ENCODE measurements around the gene CYB5A. TPM values are rescaled to one million over a fixed set of nuclear protein-coding genes. Genes with fewer than 3 reads are reported as not detected.

Gene CYB5A
- total RNA-seq, 4 donors from 2014 or later = 21.4 to 29.4 (median 23.4) TPM

DNA sequence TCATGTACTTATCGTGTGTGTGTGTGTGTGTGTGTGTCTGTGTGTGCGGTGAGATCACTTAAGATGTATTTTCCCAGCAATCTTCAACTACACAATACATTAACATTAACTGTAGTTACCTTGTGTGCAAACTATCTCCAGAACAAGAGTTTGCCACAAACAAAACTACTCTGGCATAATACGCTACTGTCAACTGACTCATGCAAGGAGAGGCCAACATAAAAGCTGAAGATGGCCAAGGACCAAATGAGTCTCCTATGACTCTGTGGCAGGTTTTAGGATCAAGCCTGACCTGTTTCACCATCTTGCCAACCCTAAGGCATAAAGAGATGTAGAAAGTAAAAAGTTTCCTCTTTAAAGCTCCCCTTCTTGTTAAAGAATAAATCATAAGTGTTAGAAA lies 20.1 kb downstream of the CYB5A start:
- in situ Hi-C loops (cut with MboI; ENCODE audit: low sequenced_read_pairs in 4 of 4) = no loop called here
- Histone ChIP-seq H3K27ac (no peak overlapping the region), H3K4me1 (peaks cover 0 to 3% of the 10 kb centered on the region in 2 donors), H3K36me3 (no peaks in the 10 kb centered on the region), H3K9me3 (no peaks in the 10 kb centered on the region), H3K4me3 (no peak overlapping the region), H3K27me3 (no peaks in the 10 kb centered on the region)
- TF ChIP-seq POLR2A (IDR thresholded peaks at IDR 0.05) = no peak
- TF ChIP-seq, protein P1, sequence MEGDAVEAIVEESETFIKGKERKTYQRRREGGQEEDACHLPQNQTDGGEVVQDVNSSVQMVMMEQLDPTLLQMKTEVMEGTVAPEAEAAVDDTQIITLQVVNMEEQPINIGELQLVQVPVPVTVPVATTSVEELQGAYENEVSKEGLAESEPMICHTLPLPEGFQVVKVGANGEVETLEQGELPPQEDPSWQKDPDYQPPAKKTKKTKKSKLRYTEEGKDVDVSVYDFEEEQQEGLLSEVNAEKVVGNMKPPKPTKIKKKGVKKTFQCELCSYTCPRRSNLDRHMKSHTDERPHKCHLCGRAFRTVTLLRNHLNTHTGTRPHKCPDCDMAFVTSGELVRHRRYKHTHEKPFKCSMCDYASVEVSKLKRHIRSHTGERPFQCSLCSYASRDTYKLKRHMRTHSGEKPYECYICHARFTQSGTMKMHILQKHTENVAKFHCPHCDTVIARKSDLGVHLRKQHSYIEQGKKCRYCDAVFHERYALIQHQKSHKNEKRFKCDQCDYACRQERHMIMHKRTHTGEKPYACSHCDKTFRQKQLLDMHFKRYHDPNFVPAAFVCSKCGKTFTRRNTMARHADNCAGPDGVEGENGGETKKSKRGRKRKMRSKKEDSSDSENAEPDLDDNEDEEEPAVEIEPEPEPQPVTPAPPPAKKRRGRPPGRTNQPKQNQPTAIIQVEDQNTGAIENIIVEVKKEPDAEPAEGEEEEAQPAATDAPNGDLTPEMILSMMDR (IDR thresholded peaks at IDR 0.05 in 4 of 5, conservative IDR thresholded peaks at IDR 0.05 in 1 of 5) = no peak
- intact Hi-C loops (cut with DNase I; ENCODE audit: low total_unique reads) = no loop called here
- DNase-seq (no peak), ATAC-seq (peak; percentile 62 to 75)

DNA sequence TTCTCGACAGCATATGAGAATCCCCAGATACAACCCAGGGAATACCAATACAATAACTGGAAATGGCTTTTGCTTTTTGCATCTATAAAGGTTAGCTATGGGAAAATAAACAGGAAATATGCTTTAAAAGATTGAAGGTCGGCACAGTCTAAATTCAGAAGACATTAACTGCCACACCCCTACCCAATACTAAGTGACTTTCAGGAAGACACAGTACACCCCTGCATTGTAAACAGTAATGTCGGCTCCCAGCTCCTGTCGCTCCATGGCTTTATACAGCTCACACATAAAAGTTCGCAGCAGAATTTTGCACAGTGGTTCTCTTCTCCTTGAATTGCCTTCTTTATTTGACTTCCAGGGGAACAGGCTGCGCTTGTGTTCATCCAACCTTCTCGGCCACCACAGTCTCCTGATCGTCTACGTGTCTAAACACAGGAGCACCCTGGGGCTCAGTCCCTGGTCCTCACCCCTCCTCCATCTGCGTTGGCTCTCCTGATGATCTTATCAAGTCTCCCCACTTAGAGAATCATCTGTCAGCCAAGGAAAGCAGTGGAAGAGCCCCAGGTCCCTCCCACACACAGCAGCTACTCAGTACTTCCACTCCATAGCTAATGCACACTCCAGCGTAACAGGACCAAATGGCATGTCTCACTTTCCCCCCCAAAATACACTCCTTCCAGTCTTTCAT lies 22.7 kb downstream of the CYB5A start:
- Histone ChIP-seq H3K4me1 (peaks cover 0 to 3% of the 10 kb centered on the region in 2 donors), H3K36me3 (no peaks in the 10 kb centered on the region), H3K4me3 (no peak overlapping the region), H3K27me3 (no peaks in the 10 kb centered on the region), H3K27ac (no peak overlapping the region), H3K9me3 (no peaks in the 10 kb centered on the region)
- in situ Hi-C loops (cut with MboI; ENCODE audit: low sequenced_read_pairs in 4 of 4) = no loop called here
- no peak for TF ChIP-seq POLR2A (IDR thresholded peaks at IDR 0.05)
- TF ChIP-seq, protein P1 (IDR thresholded peaks at IDR 0.05 in 4 of 5, conservative IDR thresholded peaks at IDR 0.05 in 1 of 5) = no peak
- ATAC-seq = no peak
- no peak for DNase-seq
- intact Hi-C loops (cut with DNase I; ENCODE audit: low total_unique reads) = no loop called here

DNA sequence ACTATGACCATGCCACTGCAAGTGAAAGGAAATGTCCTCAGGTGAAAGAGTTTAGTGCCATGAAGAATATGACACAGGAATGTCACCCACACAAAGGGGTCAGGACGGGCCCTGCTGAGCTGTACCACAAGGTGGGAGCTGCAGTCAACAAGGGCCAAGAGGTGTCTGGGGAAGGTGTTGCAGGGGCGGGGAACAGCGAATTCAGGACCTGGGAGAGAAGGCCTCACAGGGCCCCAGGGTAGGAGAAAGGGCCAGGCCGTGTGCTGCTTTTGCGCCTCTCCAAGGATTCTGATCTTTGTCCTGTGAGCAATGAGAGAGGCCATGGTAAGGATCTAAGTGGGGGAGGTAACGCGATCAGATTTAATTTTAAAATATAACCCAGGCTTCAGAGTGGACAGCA lies 23.6 kb downstream of the CYB5A start:
- ATAC-seq = no peak
- in situ Hi-C loops (cut with MboI; ENCODE audit: low sequenced_read_pairs in 4 of 4) = no loop called here

DNA sequence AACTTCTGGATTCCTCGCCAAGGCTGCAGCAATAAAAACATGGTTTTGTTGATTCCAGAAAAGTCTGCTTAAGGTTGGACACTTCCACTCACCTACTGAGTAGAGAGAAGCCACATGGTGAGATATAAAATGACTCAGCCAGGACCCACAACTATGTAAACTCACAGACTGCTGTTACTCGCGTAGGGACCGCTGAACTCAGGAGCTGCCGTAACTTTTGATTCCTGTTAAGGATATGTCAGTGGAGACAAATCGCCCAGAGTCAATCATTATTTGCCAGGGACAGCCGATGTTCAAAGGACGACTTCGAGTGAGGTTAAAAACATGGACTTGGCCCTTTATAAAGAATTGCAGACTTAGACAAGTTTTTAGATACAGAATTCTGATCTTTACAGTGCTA lies 25.6 kb downstream of the CYB5A start:
- no peak for ATAC-seq
- in situ Hi-C loops (cut with MboI; ENCODE audit: low sequenced_read_pairs in 4 of 4) = no loop called here
- no peak for TF ChIP-seq POLR2A (IDR thresholded peaks at IDR 0.05)
- no peaks in the 10 kb centered on the region for H3K4me1 ChIP-seq
- H3K9me3 ChIP-seq = no peaks in the 10 kb centered on the region
- intact Hi-C loops (cut with DNase I; ENCODE audit: low total_unique reads) = no loop called here
- H3K36me3 ChIP-seq = peaks cover 0 to 9% of the 10 kb centered on the region in 2 donors
- DNase-seq = no peak
- H3K27me3 ChIP-seq = no peaks in the 10 kb centered on the region
- H3K4me3 ChIP-seq = no peak overlapping the region
- H3K27ac ChIP-seq = no peak overlapping the region

More for the DNA sequence above, 23.6 kb downstream of the CYB5A start:
- intact Hi-C loops (cut with DNase I; ENCODE audit: low total_unique reads) = no loop called here
- Histone ChIP-seq H3K27ac (no peak overlapping the region), H3K9me3 (no peaks in the 10 kb centered on the region), H3K27me3 (no peaks in the 10 kb centered on the region), H3K4me3 (no peak overlapping the region), H3K36me3 (no peaks in the 10 kb centered on the region), H3K4me1 (peaks cover 0 to 3% of the 10 kb centered on the region in 2 donors)
- DNase-seq = no peak
- TF ChIP-seq, protein P1 (IDR thresholded peaks at IDR 0.05 in 4 of 5, conservative IDR thresholded peaks at IDR 0.05 in 1 of 5) = no peak
- TF ChIP-seq POLR2A (IDR thresholded peaks at IDR 0.05) = no peak

DNA sequence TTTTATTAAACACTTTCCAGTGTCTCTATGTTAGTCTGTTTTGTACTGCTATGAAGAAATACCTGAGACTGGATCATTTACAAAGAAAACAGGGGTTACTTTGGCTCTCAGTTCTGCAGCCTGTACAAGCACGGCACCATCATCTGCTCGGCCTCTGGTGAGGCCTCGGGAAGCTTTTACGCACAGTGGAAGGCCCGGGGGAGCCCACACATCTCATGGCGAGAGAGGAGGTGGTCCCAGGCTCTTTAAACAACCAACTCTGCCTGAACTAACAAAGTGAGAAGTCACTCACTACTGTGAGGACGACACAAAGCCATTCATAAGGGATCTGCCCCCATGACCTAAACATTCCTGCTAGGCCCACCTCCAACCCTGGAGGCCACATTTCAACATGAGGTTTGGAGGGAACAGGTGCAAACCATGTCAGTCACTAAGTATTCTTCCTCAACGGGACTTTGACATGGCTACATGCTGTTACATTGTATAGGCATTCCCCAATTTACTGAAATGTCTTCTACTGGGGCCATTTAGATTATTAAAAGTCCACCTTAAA lies 26.1 kb downstream of the CYB5A start:
- DNase-seq (no peak), ATAC-seq (no peak)
- H3K9me3 ChIP-seq = no peaks in the 10 kb centered on the region
- H3K4me3 ChIP-seq = no peak overlapping the region
- no peaks in the 10 kb centered on the region for H3K4me1 ChIP-seq
- in situ Hi-C loops (cut with MboI; ENCODE audit: low sequenced_read_pairs in 4 of 4) (no loop called here), intact Hi-C loops (cut with DNase I; ENCODE audit: low total_unique reads) (no loop called here)
- TF ChIP-seq, protein P1 (IDR thresholded peaks at IDR 0.05 in 4 of 5, conservative IDR thresholded peaks at IDR 0.05 in 1 of 5) = no peak
- no peak for TF ChIP-seq POLR2A (IDR thresholded peaks at IDR 0.05)
- H3K36me3 ChIP-seq = peaks cover 0 to 9% of the 10 kb centered on the region in 2 donors
- no peaks in the 10 kb centered on the region for H3K27me3 ChIP-seq
- H3K27ac ChIP-seq = no peak overlapping the region

Measured in gastrocnemius medialis (tissue), 4 donors.